NCI-H748 (cell line): Measurements from ENCODE around the gene MYO1B.

Source experiments
- DNase-seq: peaks from one replicate; lab custom pipeline; 2025; ENCODE audit not compliant: unreplicated experiment; lab: John Stamatoyannopoulos, UW

MYO1B gene

DNA sequence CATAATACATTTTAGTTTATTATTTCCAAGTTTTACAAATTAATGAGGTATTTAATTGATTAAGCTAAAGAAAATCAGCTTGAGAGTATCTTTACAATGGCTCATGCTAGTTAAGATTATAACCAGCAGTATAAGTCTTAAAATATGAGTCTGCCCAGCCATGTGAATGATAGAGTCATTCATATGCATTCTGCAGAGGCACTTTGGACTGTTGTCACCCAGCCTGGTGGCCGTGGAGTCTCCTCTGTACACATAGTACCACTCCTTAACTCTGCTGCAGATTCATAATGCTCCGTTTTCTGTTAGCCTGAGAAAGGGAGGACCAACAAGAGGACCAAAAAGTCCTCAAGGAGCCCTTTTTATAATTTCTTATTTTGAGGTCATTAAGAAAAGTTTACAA is 148.8 kb downstream of the MYO1B start:
- no peak for DNase-seq

GRCh38 chr2:191396794-191397193 is 151.6 kb downstream of the MYO1B start:
- DNase-seq: no peak

DNA sequence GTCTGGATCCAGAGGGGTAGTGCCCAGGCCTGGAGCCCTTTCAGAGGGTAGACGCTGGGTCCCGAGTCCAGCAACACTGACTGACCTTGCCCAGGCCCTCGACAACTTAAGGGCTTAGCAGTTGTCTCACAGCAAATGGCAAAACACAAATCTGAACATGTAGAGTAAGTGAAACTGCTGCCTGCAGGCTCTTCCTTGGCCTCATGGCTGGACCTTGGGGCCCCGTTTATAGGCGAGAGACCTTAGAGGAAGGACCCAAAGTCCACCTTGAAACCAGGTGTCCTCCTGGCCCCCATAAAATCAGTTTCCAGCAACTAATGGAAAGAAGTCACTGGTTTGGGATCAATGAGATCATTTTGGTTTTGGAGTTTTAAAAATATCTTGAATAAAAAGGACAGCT is 154.4 kb downstream of the MYO1B start:
- DNase-seq: no peak

GRCh38 chr2:191401287-191401686 is 156.1 kb downstream of the MYO1B start:
- no peak for DNase-seq

- no peak for DNase-seq
Observed at GRCh38 chr2:191402966-191403565, 157.9 kb downstream of the MYO1B start.

GRCh38 chr2:191404568-191404991 is 159.4 kb downstream of the MYO1B start:
- DNase-seq: no peak

DNA sequence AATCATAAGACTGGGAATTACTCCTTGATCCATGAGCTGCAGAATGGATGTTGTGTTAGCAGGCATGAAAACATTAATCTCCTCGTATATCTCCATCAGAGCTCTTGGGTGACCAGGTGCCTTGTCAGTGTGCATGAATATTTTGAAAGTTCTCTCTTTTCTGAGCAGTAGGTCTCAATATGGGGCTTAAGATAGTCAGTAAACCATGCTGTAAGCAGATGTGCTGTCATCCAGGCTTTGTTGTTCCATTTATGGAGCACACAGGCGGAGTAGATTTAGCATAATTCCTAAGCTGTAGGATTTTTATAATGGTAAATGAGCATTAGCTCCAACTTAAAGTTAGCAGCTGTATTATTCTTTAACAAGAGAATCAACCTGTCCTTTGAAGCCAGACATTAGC is 160.3 kb downstream of the MYO1B start:
- DNase-seq: no peak

GRCh38 chr2:191410646-191411436 is 165.6 kb downstream of the MYO1B start:
- DNase-seq: no peak

GRCh38 chr2:191411472-191411871 is 166.3 kb downstream of the MYO1B start:
- no peak for DNase-seq

DNA sequence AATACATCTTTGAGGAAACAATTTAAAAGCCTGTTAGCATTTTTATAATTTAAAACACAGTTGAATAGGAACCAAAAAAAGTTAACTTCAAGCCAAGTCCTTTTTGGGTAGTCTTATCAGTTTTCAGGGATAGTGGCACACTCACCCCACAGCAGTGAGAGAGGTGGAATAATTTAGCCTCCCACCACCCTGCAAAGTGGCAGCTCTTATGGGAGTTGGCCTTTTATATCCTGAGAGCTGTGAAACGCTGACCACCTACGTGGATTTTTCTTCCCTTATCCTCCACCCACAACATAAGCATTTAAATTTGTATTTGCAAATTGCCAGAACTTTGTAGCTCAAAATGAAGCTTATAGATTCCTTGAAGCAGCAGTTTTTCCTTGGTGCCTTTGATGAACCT is 167.1 kb downstream of the MYO1B start:
- DNase-seq: no peak

DNA sequence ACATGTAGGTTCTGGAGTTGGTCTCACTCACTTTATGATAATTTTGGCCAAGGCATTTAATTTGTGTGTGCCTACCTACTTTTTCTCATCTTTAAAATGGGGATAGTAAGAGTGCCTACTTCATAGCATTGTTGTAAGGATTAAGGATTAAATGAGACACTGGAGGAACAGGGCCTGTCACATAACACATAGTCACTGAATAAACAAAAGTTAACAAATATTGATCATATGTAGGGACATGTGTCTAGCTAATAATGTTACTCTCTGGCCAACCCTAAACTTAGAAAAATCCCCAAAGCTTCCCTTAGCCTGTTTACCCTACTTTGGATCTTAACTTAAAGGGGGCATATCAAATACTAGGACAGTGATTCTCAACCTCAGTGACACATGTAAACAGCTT is 169.9 kb downstream of the MYO1B start:
- no peak for DNase-seq

GRCh38 chr2:191415858-191416257 is 170.7 kb downstream of the MYO1B start:
- DNase-seq: no peak

DNA sequence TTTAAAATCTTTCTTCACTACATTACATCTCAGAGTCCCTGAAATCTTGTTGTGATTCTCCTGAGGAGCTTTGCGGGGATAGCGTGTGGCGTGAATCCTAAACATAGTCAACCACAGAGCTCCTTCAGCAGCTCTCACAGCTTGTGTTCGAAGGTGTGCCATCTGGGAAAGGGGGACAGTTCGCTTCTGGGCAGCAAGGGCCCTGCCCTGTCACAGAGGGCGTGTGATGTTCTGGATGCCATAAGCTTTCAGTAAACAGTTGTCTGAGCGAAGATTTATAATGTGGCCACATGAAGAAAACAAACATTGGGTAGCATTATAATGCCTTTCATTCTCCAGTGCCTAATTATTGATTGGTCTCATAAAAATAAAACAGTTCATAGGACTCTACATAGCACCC is 172.5 kb downstream of the MYO1B start:
- no peak for DNase-seq

GRCh38 chr2:191421950-191422349 is 176.7 kb downstream of the MYO1B start:
- DNase-seq: no peak

DNA sequence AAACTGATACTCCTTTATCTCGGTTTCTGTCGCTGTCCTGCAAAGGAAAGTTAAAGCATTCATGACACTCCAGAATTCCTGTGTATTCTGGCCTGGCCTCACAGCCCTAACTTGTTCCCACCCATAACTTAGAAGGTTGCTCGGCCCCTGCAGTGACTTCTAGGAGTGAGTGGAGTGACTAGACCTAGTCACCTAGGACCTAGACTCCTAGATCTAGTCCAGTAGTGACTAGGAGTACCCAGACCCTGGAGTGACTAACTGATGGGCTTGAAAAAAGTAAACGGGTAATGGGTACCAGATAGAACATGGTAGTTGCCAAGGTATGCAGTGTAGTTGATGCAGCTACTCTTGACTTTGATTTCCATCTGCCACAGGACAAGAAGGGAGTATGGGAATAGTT is 181.8 kb downstream of the MYO1B start:
- no peak for DNase-seq

DNA sequence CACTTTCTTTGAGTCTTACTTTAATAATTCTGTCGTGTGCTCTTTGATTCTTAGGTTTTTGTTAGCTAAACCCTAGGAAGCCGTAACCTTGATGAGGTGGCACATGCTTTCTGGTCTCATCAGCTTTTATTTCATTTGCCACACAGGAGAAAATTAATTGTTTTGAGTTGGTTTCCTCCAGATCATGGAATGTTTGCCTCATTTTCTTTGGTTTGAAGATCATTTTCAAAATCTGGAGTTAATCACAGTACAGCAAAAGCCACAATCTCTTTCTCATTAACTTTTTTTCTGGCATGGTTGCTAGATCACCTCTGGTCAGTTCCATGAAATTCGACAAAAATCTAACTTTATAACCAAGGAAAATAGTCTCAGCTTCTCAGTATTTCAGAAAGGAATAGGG is 182.9 kb downstream of the MYO1B start:
- no peak for DNase-seq

DNA sequence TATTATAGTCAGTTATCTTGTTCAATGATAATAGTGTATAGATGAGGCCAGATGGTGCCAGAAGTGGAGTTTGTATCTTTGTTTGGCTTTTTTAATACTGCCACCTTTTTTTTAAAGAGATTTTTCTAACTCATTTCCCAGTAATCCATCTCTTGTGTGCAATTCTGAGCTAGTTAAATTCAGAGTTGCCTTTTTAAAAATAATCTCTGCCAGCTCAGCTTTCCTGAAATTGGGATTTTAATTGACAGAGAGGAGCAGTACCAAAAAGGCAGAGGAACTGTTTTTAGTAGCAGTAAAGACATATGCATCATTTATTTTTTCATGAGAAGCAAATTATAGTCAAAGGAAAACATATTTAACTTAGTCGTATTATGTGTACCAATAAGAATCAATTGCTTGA is 185.3 kb downstream of the MYO1B start:
- DNase-seq: no peak

DNA sequence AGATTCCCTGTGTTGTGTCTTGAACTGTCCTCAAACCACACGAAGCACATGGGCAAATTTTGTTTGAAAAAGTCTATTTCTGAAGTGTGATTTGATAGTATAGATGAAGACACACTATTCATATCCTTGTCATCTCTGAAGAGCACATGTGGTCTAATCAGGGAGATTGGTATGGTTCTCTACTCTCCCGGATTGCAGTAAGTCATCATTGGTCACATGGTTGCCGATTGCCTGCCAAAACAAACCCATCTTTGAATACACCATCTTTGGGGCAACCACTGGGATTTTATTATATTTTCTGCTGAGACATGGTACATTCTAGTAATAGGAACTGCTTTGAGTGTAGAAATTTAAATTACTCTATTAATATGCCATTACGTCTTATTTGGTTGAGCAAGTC is 186.9 kb downstream of the MYO1B start:
- DNase-seq: no peak

GRCh38 chr2:191434072-191434471 is 188.9 kb downstream of the MYO1B start:
- no peak for DNase-seq

DNA sequence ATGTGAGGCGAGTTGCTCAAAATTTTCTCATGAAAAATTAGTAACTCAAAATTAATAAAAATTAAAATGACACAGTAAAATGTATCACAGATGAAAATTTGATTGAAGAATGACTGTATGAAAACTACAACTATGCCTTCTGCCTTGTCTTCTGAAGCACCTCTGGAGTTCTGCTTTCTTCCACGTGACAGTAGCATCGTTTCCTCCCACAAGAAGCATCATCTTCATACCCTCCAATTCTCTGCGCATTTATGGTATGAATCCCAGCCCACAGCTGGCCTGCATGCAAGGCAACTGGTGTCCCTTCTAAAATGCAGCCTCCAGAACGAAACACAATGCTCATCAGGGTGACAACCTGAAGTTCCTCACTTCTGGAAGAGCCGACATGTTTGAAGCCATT is 189.9 kb downstream of the MYO1B start:
- DNase-seq: no peak

DNA sequence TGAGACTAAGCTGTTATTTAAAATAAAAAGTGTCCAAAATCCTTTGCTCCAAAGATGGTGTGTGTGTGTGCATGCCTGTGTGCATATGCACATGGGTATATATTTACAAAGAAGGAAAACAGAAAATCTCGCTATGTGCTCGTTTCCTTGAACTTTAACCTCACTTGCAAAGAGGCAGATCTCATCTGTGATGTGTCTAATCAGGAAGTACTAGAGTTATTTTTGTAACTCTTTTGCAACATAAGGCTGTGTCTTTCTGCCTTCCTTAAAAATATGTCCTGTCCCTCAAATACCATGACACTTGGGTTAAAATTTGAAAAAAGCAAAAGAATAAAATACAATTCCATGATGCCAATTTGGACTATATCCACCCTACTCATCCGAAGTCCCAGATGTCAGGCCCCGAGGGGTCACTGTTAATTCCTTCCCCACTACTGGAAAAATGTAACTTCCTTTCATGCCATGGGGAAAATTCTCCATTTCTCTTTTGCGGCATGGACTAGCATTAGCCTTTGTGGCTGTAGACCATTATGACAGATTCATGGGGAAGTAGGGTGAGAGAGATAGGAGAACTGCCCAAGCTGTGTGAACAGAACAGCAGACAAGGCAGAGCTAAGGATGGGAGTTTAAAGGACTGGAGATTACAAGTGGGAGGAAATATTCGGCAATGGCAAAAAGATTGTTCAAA is 191.3 kb downstream of the MYO1B start:
- no peak for DNase-seq

DNA sequence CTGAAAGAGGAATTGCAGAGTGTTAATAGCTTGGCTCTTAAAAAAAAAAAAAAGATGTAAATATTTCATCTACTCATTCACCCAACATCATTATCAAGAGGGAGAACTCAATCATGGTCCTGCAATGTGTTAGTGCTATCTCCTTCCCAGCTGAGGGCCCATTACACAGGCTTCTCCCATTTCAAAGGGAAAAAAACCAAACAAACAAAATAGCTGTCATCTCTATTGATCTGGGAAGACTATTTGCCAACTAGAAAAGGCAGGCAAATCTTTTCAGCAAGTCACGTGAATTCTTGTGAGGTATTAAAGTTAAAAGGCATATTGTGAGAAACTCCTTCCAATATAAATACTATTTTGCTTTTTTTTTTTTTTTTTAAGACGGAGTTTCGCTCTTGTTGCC is 194.3 kb downstream of the MYO1B start:
- DNase-seq: no peak
